ENCODE data around the gene TYW1B.
"Not testable (repeated sequence)": the region's sequence is repeated elsewhere in the genome, so short reads cannot be mapped to it uniquely, and the experiment has no call there.

GRCh38 chr7:72823765-72824732 lies 4.0 kb downstream of the TYW1B start:
- peak; percentile 67 for TF ChIP-seq CTCF (conservative IDR thresholded peaks at IDR 0.05)
- TF ChIP-seq EZH2 (IDR thresholded peaks at IDR 0.05; ENCODE audit: low read depth) = not testable (repeated sequence)
